Measurements from ENCODE around the gene DCX.

DCX gene

DNA sequence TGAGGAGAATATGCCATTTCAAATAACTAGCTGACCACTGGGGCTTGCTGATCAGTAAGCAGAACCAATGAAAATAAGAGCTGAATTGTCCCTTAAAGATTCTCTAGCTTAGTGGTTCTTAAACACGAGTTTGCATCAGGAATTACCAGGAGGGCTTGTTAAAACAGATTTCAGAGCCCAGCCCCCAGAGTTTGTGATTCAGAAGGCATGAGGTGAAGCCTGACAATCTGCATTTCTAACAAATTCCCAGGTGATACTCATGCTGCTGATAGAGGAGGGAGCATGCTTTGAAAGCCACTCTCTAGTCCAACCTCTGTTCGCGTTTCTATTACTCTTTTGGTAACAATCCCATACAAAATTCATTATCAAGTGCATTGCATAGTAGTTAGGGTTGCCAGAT, 35.5 kb downstream of the DCX start:
- TF ChIP-seq, protein P1, sequence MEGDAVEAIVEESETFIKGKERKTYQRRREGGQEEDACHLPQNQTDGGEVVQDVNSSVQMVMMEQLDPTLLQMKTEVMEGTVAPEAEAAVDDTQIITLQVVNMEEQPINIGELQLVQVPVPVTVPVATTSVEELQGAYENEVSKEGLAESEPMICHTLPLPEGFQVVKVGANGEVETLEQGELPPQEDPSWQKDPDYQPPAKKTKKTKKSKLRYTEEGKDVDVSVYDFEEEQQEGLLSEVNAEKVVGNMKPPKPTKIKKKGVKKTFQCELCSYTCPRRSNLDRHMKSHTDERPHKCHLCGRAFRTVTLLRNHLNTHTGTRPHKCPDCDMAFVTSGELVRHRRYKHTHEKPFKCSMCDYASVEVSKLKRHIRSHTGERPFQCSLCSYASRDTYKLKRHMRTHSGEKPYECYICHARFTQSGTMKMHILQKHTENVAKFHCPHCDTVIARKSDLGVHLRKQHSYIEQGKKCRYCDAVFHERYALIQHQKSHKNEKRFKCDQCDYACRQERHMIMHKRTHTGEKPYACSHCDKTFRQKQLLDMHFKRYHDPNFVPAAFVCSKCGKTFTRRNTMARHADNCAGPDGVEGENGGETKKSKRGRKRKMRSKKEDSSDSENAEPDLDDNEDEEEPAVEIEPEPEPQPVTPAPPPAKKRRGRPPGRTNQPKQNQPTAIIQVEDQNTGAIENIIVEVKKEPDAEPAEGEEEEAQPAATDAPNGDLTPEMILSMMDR (IDR thresholded peaks at IDR 0.05; ENCODE audit: insufficient read depth, missing control alignments), result no peak
- DNase-seq (ENCODE audit: insufficient read length, low spot score), result no peak
- no peak for FAIRE-seq

DNA sequence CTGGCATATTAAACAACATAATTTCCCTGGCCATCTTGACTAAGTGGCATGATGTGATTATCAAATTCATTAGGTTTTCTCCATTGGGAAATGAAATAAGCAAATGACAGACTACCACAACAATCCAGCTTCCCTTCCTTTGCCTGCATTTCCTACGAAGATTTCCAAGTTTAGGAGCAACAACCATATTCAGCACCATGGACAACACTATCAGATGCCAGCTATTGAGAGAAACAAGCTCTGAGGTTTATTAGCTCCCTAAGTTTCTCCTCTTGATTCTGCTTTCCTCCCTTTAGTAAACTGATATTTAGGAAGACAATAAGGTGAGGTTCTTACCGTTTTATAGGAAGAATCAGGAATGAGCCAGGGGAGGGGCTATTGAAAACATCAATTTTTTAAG, 36.2 kb downstream of the DCX start:
- TF ChIP-seq, protein P1 (IDR thresholded peaks at IDR 0.05; ENCODE audit: insufficient read depth, missing control alignments), result no peak
- FAIRE-seq (no peak), DNase-seq (ENCODE audit: insufficient read length, low spot score) (no peak)

DNA sequence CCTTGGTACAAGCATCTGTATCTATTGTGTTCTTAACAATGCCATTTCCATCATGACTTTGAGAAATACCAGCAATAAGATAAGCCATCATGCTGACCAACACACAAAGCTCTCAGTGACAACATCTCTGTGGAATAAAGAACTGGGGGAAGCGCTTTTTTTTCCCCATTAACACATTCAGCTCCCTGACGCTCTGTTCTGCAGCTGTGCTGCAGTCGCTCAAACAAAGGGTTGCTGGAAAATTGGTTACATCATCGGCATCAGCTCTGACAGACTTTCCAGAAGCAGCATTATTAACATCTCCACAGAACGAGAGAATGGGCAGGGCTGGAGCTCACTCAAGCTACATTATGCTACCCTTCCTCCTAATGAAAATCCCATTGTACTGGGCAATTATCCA, 39.9 kb downstream of the DCX start:
- TF ChIP-seq, protein P1 (IDR thresholded peaks at IDR 0.05; ENCODE audit: insufficient read depth, missing control alignments), result no peak
- FAIRE-seq, result peak; percentile 11

DNA sequence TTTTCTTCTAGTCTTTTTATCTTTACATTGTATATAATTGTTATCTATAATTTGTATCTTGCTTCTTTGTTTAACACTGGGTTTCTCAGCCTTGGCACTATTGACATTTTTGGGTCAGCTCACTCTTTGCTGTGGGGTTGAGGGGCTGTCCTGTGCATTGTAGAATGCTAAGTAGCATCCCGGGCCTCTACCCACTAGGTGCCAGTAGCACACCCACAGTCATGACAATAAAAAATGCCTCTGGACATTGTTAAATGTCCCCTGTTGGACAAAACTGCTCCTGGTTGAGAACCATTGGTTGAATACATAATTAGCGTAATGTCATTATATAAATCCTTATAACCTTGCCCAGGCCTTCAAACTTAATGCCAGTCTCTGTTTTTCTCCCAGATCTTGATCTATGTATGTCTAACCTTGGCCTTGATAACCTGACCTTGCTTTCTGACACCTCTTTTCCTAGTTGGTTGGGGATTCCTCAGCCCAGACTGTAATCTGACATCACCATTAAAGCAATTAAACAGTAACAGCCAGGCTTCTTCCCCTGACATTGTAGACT, 46.1 kb downstream of the DCX start:
- TF ChIP-seq, protein P1 (IDR thresholded peaks at IDR 0.05; ENCODE audit: insufficient read depth, missing control alignments), result no peak
- DNase-seq (ENCODE audit: insufficient read length, low spot score) (no peak), FAIRE-seq (no peak)

More for the DNA sequence above, 39.9 kb downstream of the DCX start:
- no peak for DNase-seq (ENCODE audit: insufficient read length, low spot score)

DNA sequence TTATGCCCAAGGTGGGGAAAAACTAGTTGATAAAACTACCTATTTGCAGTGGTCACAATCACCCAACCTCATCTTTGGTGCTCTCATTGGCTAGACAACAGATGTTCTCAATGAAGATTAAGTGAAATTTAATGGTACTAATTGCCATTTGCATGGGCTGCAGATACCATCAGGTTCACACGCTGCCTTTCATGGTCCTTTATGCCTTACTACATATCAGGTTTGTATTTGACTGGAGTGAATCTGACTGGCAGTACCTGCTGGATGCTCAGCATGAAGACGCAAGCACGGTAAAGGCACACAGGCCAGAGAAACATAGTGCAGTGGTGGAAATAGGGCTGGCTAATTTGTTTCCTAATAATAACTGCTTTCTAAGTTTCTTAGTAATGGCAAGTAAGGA, 48.3 kb downstream of the DCX start:
- no peak for DNase-seq (ENCODE audit: insufficient read length, low spot score)
- FAIRE-seq, result no peak

DNA sequence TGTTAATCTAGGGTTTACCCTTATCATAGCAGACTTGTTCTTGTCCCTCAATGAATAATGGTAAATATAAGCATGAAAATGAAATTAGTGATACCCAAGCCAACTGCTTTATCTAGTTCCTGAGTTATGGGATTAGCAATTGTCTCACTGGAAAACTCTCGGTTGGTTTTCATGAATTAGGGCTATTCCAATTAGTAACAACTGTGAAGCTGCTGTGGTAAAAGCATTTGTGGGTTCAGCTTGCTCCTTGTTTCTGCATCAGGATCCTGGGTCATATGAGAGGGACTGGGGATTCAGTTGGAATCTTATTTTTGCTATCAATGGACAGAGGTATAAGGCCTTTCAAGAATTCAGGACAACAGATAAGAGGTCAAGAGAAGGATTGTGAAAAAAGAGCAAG, 50.2 kb downstream of the DCX start:
- TF ChIP-seq, protein P1 (IDR thresholded peaks at IDR 0.05; ENCODE audit: insufficient read depth, missing control alignments), result no peak
- DNase-seq (ENCODE audit: insufficient read length, low spot score), result no peak
- no peak for FAIRE-seq

More for the DNA sequence above, 48.3 kb downstream of the DCX start:
- TF ChIP-seq, protein P1 (IDR thresholded peaks at IDR 0.05; ENCODE audit: insufficient read depth, missing control alignments), result no peak

DNA sequence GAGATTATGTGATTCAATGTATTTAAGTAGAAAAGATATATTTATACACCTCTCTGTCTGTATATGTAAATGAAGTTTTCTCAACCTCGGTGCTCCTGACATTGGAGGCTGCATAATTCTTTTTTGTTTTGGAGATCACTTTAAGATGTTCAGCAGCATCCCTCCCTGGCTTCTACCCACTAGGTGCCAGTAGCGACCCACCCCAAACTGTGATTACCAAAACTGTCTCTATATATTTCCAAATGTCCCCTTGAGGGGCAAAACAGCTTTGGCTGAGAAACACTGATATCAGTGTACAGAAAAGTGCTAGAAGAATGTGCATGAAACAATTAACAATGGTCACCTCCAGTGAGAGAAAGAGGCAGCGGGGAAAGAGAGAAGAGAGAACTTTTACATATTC, 51.2 kb downstream of the DCX start:
- TF ChIP-seq, protein P1 (IDR thresholded peaks at IDR 0.05; ENCODE audit: insufficient read depth, missing control alignments), result no peak
- no peak for DNase-seq (ENCODE audit: insufficient read length, low spot score)
- FAIRE-seq, result no peak

All from D721Med (cell line).